NCI-H187 (cell line): ENCODE results near the gene SLC25A13.
"Not testable (repeated sequence)": the region's sequence is repeated elsewhere in the genome, so short reads cannot be mapped to it uniquely, and the experiment has no call there.

Experiments
- DNase-seq, 2 experiments: peaks; one replicate each; lab custom pipeline; 2025; lab: John Stamatoyannopoulos, UW

Gene SLC25A13, protein sequence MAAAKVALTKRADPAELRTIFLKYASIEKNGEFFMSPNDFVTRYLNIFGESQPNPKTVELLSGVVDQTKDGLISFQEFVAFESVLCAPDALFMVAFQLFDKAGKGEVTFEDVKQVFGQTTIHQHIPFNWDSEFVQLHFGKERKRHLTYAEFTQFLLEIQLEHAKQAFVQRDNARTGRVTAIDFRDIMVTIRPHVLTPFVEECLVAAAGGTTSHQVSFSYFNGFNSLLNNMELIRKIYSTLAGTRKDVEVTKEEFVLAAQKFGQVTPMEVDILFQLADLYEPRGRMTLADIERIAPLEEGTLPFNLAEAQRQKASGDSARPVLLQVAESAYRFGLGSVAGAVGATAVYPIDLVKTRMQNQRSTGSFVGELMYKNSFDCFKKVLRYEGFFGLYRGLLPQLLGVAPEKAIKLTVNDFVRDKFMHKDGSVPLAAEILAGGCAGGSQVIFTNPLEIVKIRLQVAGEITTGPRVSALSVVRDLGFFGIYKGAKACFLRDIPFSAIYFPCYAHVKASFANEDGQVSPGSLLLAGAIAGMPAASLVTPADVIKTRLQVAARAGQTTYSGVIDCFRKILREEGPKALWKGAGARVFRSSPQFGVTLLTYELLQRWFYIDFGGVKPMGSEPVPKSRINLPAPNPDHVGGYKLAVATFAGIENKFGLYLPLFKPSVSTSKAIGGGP

GRCh38 chr7:96321658-96322372, at the start of gene SLC25A13:
Gene SLC25A13 (minus strand): TSS chr7:96322098. CDS start chr7:96321956, 142 bp downstream.
- peak; percentile 46 to 53 for DNase-seq

DNA sequence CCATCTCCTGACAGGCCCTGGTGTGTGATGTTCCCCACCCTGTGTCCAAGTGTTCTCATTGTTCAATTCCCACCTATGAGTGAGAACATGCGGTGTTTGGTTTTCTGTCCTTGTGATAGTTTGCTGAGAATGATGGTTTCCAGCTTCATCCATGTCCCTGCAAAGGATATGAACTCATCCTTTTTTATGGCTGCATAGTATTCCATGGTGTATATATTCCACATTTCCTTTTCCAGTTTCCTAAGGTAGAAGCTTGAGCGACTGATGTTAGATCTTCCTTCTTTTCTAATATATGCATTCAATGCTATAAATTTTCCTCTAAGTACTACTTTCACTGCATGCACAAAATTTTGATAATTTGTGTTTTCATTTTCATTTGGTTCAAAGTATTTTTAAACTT, 44.0 kb upstream of the SLC25A13 start:
- not testable (repeated sequence) for DNase-seq

GRCh38 chr7:96361116-96361857, 39.4 kb upstream of the SLC25A13 start:
- no peak for DNase-seq

- DNase-seq: no peak
These were observed 38.0 kb upstream of the SLC25A13 start for GRCh38 chr7:96359876-96360275.

- not testable (repeated sequence) for DNase-seq
These were observed 36.5 kb upstream of the SLC25A13 start for GRCh38 chr7:96358236-96358971.

GRCh38 chr7:96355990-96356506, 34.1 kb upstream of the SLC25A13 start:
- no peak for DNase-seq

DNA sequence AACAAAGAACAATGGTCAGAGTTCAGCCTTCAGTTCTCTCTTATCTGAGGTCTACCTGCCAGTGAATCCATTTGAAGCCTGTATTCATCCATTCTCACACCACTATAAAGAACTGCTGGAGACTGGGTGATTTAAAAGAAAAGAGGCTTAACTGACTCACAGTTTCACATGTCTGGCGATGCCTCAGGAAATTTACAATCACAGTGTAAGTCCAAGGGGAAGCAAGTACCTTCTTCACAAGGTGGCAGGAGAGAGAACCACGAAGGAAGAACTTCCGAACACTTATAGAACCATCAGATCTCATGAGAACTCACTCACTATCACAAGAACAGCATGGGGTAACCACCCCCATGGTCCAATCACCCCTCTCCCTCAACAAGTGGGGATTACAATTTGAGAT, 33.0 kb upstream of the SLC25A13 start:
- no peak for DNase-seq

DNA sequence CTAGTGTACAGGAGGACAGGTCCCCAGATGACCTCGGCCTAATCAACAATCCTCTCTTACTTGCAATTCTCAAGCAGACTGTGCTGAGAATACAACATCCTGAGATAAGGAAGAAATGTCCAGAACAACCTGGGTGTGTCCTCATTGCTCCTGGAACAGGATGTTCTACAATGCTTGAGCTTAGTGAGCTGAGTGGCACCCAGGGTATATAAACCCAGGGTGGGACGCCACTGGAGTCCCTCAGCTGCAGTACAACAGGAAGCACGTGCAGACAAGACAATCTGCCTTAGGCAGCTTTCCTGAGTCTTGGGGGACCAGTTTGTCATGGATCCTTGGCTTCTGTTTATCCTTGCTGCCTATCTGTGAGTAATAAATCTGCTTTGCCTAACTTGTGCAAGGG, 27.7 kb upstream of the SLC25A13 start:
- DNase-seq: no peak

DNA sequence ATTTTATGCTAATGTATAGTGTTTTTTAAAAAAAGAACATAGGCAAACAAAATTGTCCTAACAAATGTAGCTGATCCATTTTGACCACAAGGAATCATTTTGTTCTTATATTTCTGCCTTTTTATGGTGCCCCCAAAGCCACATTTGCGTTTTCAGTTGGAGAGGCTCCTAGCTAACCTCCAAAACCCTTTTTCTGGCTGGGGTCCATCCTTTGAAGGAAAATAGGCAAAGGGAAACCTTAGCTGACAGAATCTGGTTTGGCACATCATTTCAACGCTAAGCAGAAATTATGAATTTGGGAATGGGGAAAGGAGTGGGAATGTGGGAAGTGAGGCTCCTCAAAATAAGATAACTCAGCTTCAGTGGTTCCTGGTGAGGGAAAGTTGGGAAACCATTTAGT, 25.6 kb upstream of the SLC25A13 start:
- no peak for DNase-seq

GRCh38 chr7:96346293-96346953, 24.5 kb upstream of the SLC25A13 start:
- DNase-seq: no peak

DNA sequence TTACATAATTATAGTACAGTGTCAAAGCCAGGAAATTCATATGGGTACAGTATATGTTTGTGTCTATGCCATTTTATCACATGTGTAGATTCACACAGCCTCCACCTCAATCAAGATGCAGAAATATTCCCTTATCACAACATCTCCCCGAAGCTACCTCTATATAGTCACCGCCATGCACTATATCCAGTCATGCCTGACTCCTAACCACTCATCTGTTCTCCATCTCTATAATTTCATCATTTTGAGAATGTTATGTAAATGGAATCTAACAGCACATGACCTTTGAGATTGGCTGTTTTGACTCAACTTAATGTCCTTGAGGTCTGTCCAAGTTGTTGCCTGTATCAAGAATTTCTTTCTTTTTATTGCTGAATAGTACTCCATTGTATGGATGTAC, 22.3 kb upstream of the SLC25A13 start:
- DNase-seq: no peak

DNA sequence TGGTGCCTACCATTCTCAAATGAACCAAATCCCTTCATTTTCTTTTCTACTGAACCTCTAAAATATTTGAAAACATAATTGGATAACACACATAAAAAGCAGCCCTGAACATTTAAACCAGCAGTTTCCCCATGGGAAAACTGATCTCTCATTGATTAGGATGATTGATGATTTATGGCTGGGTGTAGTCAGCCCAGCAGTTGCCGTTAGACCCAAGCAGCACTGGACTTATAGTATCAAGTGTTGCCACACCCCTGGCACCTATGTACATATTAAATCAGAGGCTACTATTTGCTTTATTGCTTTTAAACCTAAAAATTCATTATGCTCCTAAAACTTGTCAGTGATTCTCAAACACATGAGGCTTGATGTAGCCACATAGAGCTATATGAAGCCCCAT, 20.2 kb upstream of the SLC25A13 start:
- no peak for DNase-seq

- DNase-seq: no peak
These were observed 15.6 kb upstream of the SLC25A13 start for GRCh38 chr7:96337519-96337918.

DNA sequence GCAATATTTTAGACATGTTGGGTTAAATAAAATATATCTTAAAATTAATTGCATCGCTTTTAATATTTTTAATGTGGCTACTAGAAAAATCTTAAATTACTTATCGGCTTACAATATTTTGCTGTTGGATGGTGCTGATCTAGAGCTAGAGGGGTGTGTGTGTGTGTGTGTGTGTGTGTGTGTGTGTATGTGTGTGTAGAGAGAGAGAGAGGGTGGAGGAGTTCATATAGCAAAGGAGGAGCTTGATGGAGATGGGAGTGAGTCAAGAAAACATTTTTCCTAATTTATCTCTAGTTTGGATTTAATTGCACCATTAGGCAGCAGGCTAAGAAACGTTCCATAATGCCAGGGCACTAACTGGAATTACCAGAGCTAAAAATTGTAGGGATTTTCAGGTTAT, 10.4 kb upstream of the SLC25A13 start:
- no peak for DNase-seq

- DNase-seq: no peak
These were observed 9.9 kb upstream of the SLC25A13 start for GRCh38 chr7:96331775-96332174.

- no peak for DNase-seq
These were observed 9.3 kb upstream of the SLC25A13 start for GRCh38 chr7:96331233-96331632.

DNA sequence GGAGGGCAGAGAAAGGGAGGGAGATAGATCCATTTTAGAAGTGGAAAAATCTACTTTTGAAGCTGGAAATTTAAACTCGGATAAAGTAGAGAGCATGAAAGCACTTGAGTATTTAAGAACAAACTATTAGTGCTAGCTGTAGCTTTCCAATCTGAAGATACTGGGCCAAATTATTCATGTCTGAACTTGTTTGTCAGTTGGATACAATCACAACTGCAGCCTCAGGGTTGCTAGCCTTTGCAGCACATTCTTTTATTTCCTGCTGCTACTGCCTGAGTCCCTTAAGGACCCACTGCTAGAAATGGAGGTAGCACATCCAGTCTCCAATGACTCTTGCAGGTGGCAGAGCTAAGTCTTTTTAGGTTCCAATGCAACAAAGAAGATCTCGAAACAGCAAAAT, 8.3 kb upstream of the SLC25A13 start:
- DNase-seq: no peak

- no peak for DNase-seq
These were observed 7.3 kb upstream of the SLC25A13 start for GRCh38 chr7:96329241-96329640.

DNA sequence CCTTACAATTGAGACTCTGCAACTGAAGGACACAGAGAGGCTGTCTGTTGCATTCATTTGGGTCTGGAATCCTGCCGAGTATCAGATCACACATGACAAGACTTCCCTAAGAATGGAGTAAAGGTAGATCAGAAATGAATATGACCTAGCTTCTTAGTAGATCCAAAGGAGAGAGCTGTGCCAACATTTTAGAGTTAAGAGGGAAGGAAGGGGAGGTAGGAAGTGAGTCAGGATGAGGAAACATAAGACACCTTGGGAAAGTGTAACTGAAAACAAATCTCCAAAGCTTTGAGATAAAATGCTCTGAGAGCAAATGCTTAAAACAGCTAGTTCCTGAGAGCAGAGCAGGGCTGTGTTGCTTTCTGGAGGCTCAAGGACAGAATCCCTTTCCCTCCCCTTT, 6.1 kb upstream of the SLC25A13 start:
- no peak for DNase-seq

- DNase-seq: no peak
These were observed 5.5 kb upstream of the SLC25A13 start for GRCh38 chr7:96327429-96327828.

DNA sequence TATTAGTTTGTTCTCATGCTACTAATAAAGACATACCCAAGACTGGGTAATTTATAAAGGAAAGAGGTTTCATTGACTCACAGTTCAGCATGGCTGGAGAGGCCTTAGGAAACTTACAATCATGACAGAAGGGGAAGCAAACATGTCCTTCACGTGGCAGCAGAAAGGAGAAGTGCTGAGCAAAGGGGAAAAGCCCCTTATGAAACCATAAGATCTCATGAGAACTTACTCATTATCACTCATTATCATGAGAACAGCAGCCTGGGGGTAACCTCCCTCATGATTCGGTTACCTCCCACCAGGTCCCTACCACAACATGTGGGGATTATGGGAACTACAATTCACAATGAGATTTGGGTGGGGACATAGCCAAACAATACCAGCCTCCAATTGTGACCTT, 4.9 kb upstream of the SLC25A13 start:
- DNase-seq: not testable (repeated sequence)
